SK-N-SH treated with all-trans-retinoic acid at 6 μM for 48 hours (cell line): Measurements from ENCODE around the gene EBF4.

Experiments
- BACH2 ChIP-seq: fragments of 250-450 bp; sonication (Bioruptor Pico); IDR thresholded peaks from 2 replicates; pipeline ENCODE4 v1.9.0; 2021; ENCODE audit warnings: mild to moderate bottlenecking, borderline replicate concordance
- CSDC2 ChIP-seq: fragments of 250-450 bp; sonication (Bioruptor Pico); IDR thresholded peaks from 2 replicates; pipeline ENCODE4 v1.5.0; 2020; ENCODE audit warnings: mild to moderate bottlenecking, moderate library complexity
- CSRNP3 ChIP-seq: fragments of 250-450 bp; sonication (Bioruptor Pico); IDR thresholded peaks from 2 replicates; pipeline ENCODE4 v1.5.1; 2021; ENCODE audit warnings: mild to moderate bottlenecking, moderate library complexity
- PATZ1 ChIP-seq: fragments of 250-450 bp; sonication (Bioruptor Pico); IDR thresholded peaks from 2 replicates; pipeline ENCODE4 v1.8.0; 2020; ENCODE audit warnings: mild to moderate bottlenecking, moderate library complexity, borderline replicate concordance
- POU6F1 ChIP-seq: fragments of 250-450 bp; sonication (Bioruptor Pico); IDR thresholded peaks from 2 replicates; pipeline ENCODE4 v1.8.0; 2021; ENCODE audit warnings: low read depth, mild to moderate bottlenecking, moderate library complexity, borderline replicate concordance
- PPARA ChIP-seq: fragments of 250-450 bp; sonication (Bioruptor Pico); IDR thresholded peaks from 2 replicates; pipeline ENCODE4 v1.5.0; 2020; ENCODE audit warnings: mild to moderate bottlenecking, borderline replicate concordance
- RARB ChIP-seq: fragments of 250-450 bp; sonication (Bioruptor Pico); IDR thresholded peaks from 2 replicates; pipeline ENCODE4 v1.8.0; 2021; ENCODE audit warnings: mild to moderate bottlenecking, moderate library complexity
- SNAI2 ChIP-seq: fragments of 250-450 bp; sonication (Bioruptor Pico); IDR thresholded peaks from 2 replicates; pipeline ENCODE4 v1.5.0; 2020; ENCODE audit warnings: mild to moderate bottlenecking, moderate library complexity
- TOX ChIP-seq: fragments of 250-450 bp; sonication (Bioruptor Pico); IDR thresholded peaks from 2 replicates; pipeline ENCODE4 v1.8.0; 2021; ENCODE audit warnings: mild to moderate bottlenecking, moderate library complexity, borderline replicate concordance
- TSHZ2 ChIP-seq: fragments of 250-450 bp; sonication (Bioruptor Pico); IDR thresholded peaks from 2 replicates; pipeline ENCODE4 v1.5.0; 2020; ENCODE audit warnings: mild to moderate bottlenecking, moderate library complexity
- ZFP30 ChIP-seq: fragments of 450-650 bp; formaldehyde crosslinking; IDR thresholded peaks from 2 replicates; pipeline ENCODE4 v1.5.0; 2022; ENCODE audit warnings: mild to moderate bottlenecking, moderate library complexity
- ZNF565 ChIP-seq: fragments of 450-650 bp; formaldehyde crosslinking; conservative IDR thresholded peaks from 2 replicates; pipeline ENCODE4 v1.5.0; 2020; ENCODE audit warnings: low read depth, mild to moderate bottlenecking, moderate library complexity
- ZNF70 ChIP-seq: fragments of 450-650 bp; formaldehyde crosslinking; IDR thresholded peaks from 2 replicates; pipeline ENCODE4 v1.5.0; 2020; ENCODE audit warnings: mild to moderate bottlenecking, moderate library complexity
- ZNF8 ChIP-seq: fragments of 450-650 bp; formaldehyde crosslinking; IDR thresholded peaks from 2 replicates; pipeline ENCODE4 v1.5.0; 2020; ENCODE audit warnings: mild to moderate bottlenecking, moderate library complexity

GRCh38 chr20:2672446-2672845 is 20.1 kb upstream of the EBF4 start:
- TF ChIP-seq CSRNP3 (CRISPR knock-in tag) (no peak), PATZ1 (CRISPR knock-in tag) (no peak), POU6F1 (CRISPR knock-in tag) (no peak), RARB (CRISPR knock-in tag) (no peak), BACH2 (CRISPR knock-in tag) (no peak), PPARA (CRISPR knock-in tag) (no peak), ZNF565 (CRISPR knock-in tag) (no peak), TOX (CRISPR knock-in tag) (no peak), ZNF8 (CRISPR knock-in tag) (no peak), SNAI2 (CRISPR knock-in tag) (no peak), TSHZ2 (no peak), CSDC2 (CRISPR knock-in tag) (no peak), ZNF70 (CRISPR knock-in tag) (no peak), ZFP30 (CRISPR knock-in tag) (no peak)
